ENCODE measurements around the gene ARMH3. TPM values are rescaled to one million over a fixed set of nuclear protein-coding genes. Genes with fewer than 3 reads are reported as not detected.

The ARMH3 gene
- total and polyA plus RNA-seq, 2 experiments from 2014 or later: 8.7 to 11.1 TPM

DNA sequence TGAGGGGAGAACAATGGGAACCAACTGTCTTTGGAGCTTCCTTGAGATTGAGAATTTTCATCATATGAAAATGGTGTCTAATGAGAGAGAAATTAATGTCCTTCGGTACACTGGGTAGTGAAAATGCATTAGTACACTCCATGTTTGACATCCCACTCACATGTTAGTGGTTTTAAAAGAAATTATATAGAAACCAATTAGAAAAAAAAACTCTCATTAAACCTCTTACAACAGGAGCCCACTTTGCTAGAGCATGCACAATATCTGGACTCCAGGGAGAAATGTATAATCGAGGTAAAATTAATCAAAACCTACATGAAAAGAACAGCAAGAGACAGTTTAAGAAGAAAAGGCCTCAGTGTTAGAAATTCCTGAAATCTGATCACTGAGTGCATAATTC lies 133.1 kb downstream of the ARMH3 start (continued):
- TF ChIP-seq STAT1 (IDR thresholded peaks at IDR 0.05; ENCODE audit: unreplicated experiment) (no peak), JUNB (IDR thresholded peaks at IDR 0.05; ENCODE audit: unreplicated experiment) (no peak), POLR2AphosphoS5 (IDR thresholded peaks at IDR 0.05; ENCODE audit: low read depth) (no peak), NANOG (IDR thresholded peaks at IDR 0.05; ENCODE audit: borderline replicate concordance) (no peak), ZNF114 (CRISPR knock-in tag; IDR thresholded peaks at IDR 0.05) (no peak)
- TF ChIP-seq, protein P1, sequence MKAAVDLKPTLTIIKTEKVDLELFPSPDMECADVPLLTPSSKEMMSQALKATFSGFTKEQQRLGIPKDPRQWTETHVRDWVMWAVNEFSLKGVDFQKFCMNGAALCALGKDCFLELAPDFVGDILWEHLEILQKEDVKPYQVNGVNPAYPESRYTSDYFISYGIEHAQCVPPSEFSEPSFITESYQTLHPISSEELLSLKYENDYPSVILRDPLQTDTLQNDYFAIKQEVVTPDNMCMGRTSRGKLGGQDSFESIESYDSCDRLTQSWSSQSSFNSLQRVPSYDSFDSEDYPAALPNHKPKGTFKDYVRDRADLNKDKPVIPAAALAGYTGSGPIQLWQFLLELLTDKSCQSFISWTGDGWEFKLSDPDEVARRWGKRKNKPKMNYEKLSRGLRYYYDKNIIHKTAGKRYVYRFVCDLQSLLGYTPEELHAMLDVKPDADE (IDR thresholded peaks at IDR 0.05): no peak
- TF ChIP-seq, protein P2, sequence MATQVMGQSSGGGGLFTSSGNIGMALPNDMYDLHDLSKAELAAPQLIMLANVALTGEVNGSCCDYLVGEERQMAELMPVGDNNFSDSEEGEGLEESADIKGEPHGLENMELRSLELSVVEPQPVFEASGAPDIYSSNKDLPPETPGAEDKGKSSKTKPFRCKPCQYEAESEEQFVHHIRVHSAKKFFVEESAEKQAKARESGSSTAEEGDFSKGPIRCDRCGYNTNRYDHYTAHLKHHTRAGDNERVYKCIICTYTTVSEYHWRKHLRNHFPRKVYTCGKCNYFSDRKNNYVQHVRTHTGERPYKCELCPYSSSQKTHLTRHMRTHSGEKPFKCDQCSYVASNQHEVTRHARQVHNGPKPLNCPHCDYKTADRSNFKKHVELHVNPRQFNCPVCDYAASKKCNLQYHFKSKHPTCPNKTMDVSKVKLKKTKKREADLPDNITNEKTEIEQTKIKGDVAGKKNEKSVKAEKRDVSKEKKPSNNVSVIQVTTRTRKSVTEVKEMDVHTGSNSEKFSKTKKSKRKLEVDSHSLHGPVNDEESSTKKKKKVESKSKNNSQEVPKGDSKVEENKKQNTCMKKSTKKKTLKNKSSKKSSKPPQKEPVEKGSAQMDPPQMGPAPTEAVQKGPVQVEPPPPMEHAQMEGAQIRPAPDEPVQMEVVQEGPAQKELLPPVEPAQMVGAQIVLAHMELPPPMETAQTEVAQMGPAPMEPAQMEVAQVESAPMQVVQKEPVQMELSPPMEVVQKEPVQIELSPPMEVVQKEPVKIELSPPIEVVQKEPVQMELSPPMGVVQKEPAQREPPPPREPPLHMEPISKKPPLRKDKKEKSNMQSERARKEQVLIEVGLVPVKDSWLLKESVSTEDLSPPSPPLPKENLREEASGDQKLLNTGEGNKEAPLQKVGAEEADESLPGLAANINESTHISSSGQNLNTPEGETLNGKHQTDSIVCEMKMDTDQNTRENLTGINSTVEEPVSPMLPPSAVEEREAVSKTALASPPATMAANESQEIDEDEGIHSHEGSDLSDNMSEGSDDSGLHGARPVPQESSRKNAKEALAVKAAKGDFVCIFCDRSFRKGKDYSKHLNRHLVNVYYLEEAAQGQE (IDR thresholded peaks at IDR 0.05; ENCODE audit: unreplicated experiment): no peak

DNA sequence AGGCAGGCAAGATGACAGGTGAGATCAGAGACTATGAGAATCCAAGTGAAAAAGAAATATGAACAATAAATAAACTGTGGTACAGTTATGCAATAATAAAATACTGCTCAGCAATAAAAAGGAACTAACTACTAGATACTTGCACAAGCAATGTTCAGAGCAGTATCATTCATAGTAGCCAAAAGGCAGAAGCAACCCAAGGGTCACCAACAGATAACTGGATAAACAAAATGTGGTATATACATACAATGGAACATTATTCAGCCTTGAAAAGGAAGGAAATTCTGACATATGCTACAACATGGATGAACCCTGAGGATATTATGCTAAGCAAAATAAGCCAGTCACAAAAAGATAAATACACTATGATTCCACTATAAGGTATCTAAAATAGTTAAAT lies 135.4 kb downstream of the ARMH3 start:
- H3K79me2 ChIP-seq (replicated peaks; ENCODE audit: insufficient read depth): no peaks in the 10 kb centered on the region; the same call in 1 of the 2 replicates
- Mint-ChIP-seq H3K4me3 (no peak overlapping the region), H3K27ac (no peak overlapping the region), H3K36me3 (ENCODE audit: low read depth) (no peaks in the 10 kb centered on the region), H3K27me3 (ENCODE audit: insufficient read depth, low read depth, poor library complexity) (peaks cover 5% of the 10 kb centered on the region), H3K4me1 (peaks cover 34% of the 10 kb centered on the region), H3K9me3 (no peaks in the 10 kb centered on the region)
- H4K20me1 ChIP-seq (replicated peaks; ENCODE audit: insufficient read depth): no peaks in the 10 kb centered on the region; the same call in 1 of the 2 replicates
- H2AFZ ChIP-seq: no peak overlapping the region
- DNase-seq (ENCODE audit: low spot score): no peak
- H3K4me2 ChIP-seq: no peak overlapping the region
- no peak overlapping the region for H3K4me3 ChIP-seq
- no peak overlapping the region for H3K27ac ChIP-seq (ENCODE audit: low read depth)
- H3K27me3 ChIP-seq (ENCODE audit: insufficient read depth): no peaks in the 10 kb centered on the region
- peaks cover 25% of the 10 kb centered on the region; the same call in 1 of the 2 replicates for H3K4me1 ChIP-seq (ENCODE audit: insufficient read depth)
- H3K9me2 ChIP-seq (ENCODE audit: insufficient read depth): no peaks in the 10 kb centered on the region
- H3F3A ChIP-seq (replicated peaks; ENCODE audit: low read depth): no peaks in the 10 kb centered on the region
- ATAC-seq: no peak
- no peaks in the 10 kb centered on the region for H3K36me3 ChIP-seq (ENCODE audit: insufficient read depth)
- TF ChIP-seq ZNF462 (CRISPR knock-in tag; IDR thresholded peaks at IDR 0.05) (no peak), EZH2 (IDR thresholded peaks at IDR 0.05; ENCODE audit: low read depth, unreplicated experiment) (no peak), CREB1 (CRISPR knock-in tag; IDR thresholded peaks at IDR 0.05; ENCODE audit: low read depth) (no peak), EZH2phosphoT487 (IDR thresholded peaks at IDR 0.05; ENCODE audit: unreplicated experiment) (no peak), POLR2AphosphoS5 (IDR thresholded peaks at IDR 0.05; ENCODE audit: low read depth) (no peak), JUNB (IDR thresholded peaks at IDR 0.05; ENCODE audit: unreplicated experiment) (no peak)
- TF ChIP-seq, protein P1 (IDR thresholded peaks at IDR 0.05): no peak
